ENCODE measurements around the gene OASL.

The OASL gene

DNA sequence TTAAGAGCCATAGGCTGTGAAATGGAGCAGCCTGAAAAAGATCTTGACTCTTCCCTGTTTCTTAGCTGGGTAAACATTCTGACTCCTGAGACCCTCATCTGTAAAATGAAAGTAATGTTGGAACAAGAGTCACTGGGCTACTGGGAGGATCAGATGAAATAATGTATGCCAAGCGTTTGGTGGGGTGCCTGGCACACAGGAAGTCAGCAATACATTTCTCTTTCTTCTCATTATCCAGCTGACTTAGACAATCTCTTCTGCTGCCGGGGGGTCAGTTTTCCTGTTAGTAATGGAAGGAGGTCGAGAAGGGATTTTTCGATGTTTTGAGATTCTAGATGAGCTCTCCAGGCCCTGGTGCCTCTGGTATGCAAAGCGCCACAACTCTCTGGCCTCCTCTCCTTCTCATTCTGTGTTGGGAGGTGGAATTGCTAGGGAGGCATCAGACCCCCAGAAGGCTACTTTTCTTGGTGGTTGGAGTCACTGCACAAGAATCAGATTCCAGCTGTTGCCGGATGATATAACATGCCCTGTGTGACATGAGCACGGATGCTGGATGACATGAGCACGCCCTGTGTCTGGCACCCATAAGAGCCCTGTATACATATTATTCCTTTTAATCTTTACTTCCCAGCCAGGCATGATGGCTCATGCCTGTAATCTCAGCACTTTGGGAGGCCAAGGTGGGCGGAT is 4.3 kb downstream of the OASL start:
- DNase-seq (no peak), ATAC-seq (no peak)
- no peaks in the 10 kb centered on the region for H3K9me3 Mint-ChIP-seq
- H3K4me3 Mint-ChIP-seq: peak overlapping the region; percentile 42
- H3K27me3 Mint-ChIP-seq: no peaks in the 10 kb centered on the region
- peaks cover 74% of the 10 kb centered on the region for H3K4me1 Mint-ChIP-seq
- H3K27ac Mint-ChIP-seq: peak overlapping the region; percentile 74
- H3K36me3 Mint-ChIP-seq (ENCODE audit: low read depth): peaks cover 9% of the 10 kb centered on the region

DNA sequence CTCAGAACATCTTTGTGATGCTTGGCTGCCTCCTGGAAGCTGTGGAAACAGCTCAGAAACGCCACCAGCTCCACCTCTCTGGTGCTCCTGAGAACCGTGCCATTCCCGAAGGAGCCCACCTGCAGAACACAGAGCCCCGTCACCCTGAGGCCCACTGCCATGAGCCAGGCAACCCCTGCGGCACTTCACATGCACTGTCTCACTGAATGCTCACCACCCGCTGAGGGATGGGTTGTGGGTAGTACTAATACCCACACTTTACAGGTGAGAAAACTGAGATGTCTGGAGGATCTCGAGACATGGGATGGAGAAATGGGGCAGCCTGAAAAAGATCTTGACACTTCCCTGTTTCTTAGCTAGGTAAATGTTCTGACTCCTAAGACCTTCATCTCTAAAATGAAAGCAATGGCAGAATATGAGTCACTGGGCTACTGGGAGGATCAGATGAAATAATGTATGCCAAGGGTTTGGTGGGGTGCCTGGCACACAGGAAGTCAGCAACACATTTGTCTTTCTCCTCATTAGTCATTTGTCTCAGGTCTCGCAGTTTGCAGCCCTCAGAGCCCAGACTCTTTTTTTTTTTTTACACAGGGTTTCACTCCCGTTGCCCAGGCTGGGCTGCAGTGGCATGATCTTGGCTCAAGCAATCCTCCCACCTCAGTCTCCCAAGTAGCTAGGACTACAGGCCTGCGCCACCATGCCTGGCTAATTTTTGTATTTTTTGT is 5.3 kb downstream of the OASL start:
- Mint-ChIP-seq H3K4me1 (peaks cover 64% of the 10 kb centered on the region), H3K36me3 (ENCODE audit: low read depth) (peaks cover 9% of the 10 kb centered on the region), H3K27ac (peak overlapping the region; percentile 74), H3K4me3 (peak overlapping the region; percentile 42), H3K27me3 (no peaks in the 10 kb centered on the region), H3K9me3 (no peaks in the 10 kb centered on the region)
- ATAC-seq: peak; percentile 79
- peak; percentile 41 for DNase-seq

- H3K36me3 Mint-ChIP-seq (ENCODE audit: low read depth): peaks cover 16% of the 10 kb centered on the region
- H3K4me1 Mint-ChIP-seq: peaks cover 34% of the 10 kb centered on the region
- DNase-seq (no peak), ATAC-seq (no peak)
- no peaks in the 10 kb centered on the region for H3K9me3 Mint-ChIP-seq
- H3K4me3 Mint-ChIP-seq: no peak overlapping the region
- H3K27me3 Mint-ChIP-seq: no peaks in the 10 kb centered on the region
- no peak overlapping the region for H3K27ac Mint-ChIP-seq
Measured at GRCh38 chr12:121030576-121031212, 8.4 kb downstream of the OASL start.

DNA sequence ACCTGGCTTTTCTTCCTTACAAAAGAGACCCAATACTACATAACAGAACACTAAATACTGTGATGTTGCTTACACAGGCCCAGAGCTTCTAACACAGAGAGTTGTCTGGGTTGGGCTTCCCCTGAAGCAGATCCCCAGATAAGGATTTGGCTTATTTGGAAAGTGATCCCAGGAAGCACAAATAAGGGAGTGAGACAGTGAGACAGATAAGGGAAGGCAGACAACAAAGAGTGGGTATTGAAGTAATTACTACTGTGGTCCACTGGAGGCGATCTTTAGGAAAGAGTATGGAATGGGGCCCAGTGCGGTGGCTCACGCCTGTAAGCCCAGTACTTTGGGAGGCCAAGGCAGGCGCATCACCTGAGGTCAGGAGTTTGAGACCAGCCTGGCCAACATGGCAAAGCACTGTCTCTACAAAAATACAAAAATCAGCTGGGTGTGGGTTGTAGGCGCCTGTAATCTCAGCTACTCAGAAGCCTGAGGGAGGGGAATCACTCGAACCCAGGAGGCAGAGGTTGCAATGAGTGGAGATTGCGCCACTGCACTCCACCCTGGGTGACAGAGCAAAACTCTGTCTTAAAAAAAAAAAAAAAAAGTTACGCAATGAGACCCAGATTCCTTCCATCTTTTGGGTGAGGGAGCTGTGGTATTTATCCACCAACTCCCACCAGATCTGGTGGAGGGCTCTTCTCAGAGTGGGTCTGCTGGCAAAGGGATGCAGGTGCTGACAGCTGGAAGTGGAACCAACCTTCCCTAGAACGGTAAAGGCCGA is 12.6 kb downstream of the OASL start:
- H3K27me3 Mint-ChIP-seq: no peaks in the 10 kb centered on the region
- H3K9me3 Mint-ChIP-seq: no peaks in the 10 kb centered on the region
- no peak overlapping the region for H3K4me3 Mint-ChIP-seq
- H3K27ac Mint-ChIP-seq: no peak overlapping the region
- H3K36me3 Mint-ChIP-seq (ENCODE audit: low read depth): peaks cover 16% of the 10 kb centered on the region
- H3K4me1 Mint-ChIP-seq: no peaks in the 10 kb centered on the region
- no peak for DNase-seq
- ATAC-seq: no peak

DNA sequence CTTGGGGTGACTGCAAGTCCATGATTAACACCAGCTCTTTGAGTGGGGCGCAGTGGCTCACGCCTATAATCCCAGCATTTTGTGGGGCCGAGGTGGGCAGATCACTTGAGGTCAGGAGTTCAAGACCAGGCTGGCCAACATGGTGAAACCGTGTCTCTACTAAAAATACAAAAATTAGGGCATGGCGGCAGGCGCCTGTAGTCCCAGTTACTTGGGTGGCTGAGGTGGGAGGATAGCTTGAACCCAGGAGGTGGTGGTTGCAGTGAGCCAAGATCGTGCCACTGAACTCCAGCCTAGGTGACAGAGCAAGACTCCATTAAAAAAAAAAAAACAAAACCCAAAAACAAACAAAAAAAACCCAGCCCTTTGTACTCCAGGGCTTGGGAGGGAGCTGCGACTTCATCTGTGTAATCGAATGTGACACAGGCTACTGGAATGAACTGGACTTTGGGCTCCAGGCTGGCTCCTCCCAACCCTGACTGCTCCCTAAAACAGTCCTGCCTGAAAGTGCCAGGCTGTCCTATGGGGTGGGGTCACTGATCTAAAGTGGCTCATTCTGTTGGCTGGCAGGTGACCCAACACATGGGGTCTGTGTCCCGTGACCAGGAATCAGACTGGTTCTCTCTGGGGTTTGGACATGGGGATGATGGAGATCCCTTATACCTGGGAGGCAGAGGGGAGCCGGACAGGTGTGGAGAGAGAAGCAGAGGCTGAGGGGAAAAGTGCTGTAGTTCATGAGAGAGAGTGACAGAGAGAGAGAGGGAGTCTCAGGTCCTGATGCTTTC is 13.4 kb downstream of the OASL start:
- Mint-ChIP-seq H3K27me3 (no peaks in the 10 kb centered on the region), H3K9me3 (no peaks in the 10 kb centered on the region), H3K4me3 (no peak overlapping the region), H3K36me3 (ENCODE audit: low read depth) (peaks cover 14% of the 10 kb centered on the region), H3K4me1 (no peaks in the 10 kb centered on the region), H3K27ac (no peak overlapping the region)
- ATAC-seq (no peak), DNase-seq (no peak)

DNA sequence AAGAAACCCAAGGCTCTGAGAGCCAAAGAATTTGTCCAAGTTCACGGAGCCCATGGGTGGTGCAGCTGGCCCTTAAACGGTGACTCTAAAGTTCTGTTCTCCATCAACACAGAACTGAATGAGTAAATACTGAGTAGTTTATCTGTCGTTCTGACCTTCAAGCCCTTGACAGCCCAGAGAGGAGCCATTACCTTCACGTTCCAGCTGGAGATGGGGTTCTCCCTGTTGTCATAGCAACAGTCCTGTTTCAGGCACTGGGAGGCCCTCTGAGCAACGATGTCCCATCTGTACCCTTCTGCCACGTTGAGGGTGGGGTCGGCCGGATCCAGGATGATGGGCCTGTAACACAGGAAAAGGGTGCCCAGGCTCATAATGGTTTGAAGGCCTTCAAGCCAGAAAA is 15.2 kb downstream of the OASL start:
- Mint-ChIP-seq H3K4me3 (no peak overlapping the region), H3K27me3 (no peaks in the 10 kb centered on the region), H3K36me3 (ENCODE audit: low read depth) (peaks cover 11% of the 10 kb centered on the region), H3K27ac (no peak overlapping the region), H3K4me1 (no peaks in the 10 kb centered on the region), H3K9me3 (no peaks in the 10 kb centered on the region)
- DNase-seq: no peak
- no peak for ATAC-seq

DNA sequence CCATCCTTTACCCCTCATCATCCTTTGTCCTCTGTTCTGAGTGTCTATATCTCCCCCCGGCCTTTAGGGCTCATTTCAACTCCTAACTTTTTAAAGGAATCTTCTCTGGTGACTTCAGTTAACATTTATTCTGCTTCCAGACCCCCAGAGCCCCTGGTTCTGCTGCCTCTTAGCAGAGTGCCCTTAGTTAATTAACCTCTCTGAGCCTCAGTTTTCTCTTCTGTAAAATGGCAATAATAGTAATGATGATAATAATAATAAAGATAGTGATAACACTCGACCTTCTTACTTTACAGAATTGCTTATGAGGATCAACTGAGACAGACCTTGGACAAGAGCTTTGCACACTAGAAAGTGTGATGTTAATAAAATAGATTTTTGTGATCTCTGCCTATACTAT is 16.3 kb downstream of the OASL start:
- H3K36me3 Mint-ChIP-seq (ENCODE audit: low read depth): peaks cover 11% of the 10 kb centered on the region
- H3K9me3 Mint-ChIP-seq: no peaks in the 10 kb centered on the region
- no peak for ATAC-seq
- H3K4me1 Mint-ChIP-seq: no peaks in the 10 kb centered on the region
- no peaks in the 10 kb centered on the region for H3K27me3 Mint-ChIP-seq
- no peak for DNase-seq
- H3K27ac Mint-ChIP-seq: no peak overlapping the region
- H3K4me3 Mint-ChIP-seq: no peak overlapping the region

GRCh38 chr12:121021754-121022153 is 17.3 kb downstream of the OASL start:
- DNase-seq (no peak), ATAC-seq (no peak)
- H3K36me3 Mint-ChIP-seq (ENCODE audit: low read depth): peaks cover 11% of the 10 kb centered on the region
- H3K27ac Mint-ChIP-seq: no peak overlapping the region
- no peak overlapping the region for H3K4me3 Mint-ChIP-seq
- no peaks in the 10 kb centered on the region for H3K4me1 Mint-ChIP-seq
- no peaks in the 10 kb centered on the region for H3K9me3 Mint-ChIP-seq
- H3K27me3 Mint-ChIP-seq: no peaks in the 10 kb centered on the region

GRCh38 chr12:121018860-121019617 is 20.0 kb downstream of the OASL start:
- no peaks in the 10 kb centered on the region for H3K9me3 Mint-ChIP-seq
- no peak overlapping the region for H3K27ac Mint-ChIP-seq
- no peak overlapping the region for H3K4me3 Mint-ChIP-seq
- DNase-seq: no peak
- no peaks in the 10 kb centered on the region for H3K27me3 Mint-ChIP-seq
- peaks cover 4% of the 10 kb centered on the region for H3K36me3 Mint-ChIP-seq (ENCODE audit: low read depth)
- peaks cover 18% of the 10 kb centered on the region for H3K4me1 Mint-ChIP-seq
- ATAC-seq: no peak

- no peaks in the 10 kb centered on the region for H3K9me3 Mint-ChIP-seq
- H3K36me3 Mint-ChIP-seq (ENCODE audit: low read depth): peaks cover 5% of the 10 kb centered on the region
- DNase-seq (no peak), ATAC-seq (no peak)
- no peak overlapping the region for H3K4me3 Mint-ChIP-seq
- no peaks in the 10 kb centered on the region for H3K27me3 Mint-ChIP-seq
- H3K4me1 Mint-ChIP-seq: peaks cover 21% of the 10 kb centered on the region
- no peak overlapping the region for H3K27ac Mint-ChIP-seq
Measured at GRCh38 chr12:121017966-121018491, 21.0 kb downstream of the OASL start.

- peak within 1 kb of the TSS; percentile 97 for H3K27ac Mint-ChIP-seq
- ATAC-seq (peak; percentile 97), DNase-seq (peak; percentile 92)
- H3K4me1 Mint-ChIP-seq: peaks cover 24% of the 10 kb centered on the region
- peak within 1 kb of the TSS; percentile 99 for H3K4me3 Mint-ChIP-seq
- H3K9me3 Mint-ChIP-seq: no peaks in the 10 kb centered on the region
- no peaks in the 10 kb centered on the region for H3K27me3 Mint-ChIP-seq
- H3K36me3 Mint-ChIP-seq (ENCODE audit: low read depth): peaks cover 15% of the 10 kb centered on the region
Measured at GRCh38 chr12:121015825-121016766, 22.9 kb downstream of the OASL start, which contains the start of gene C12orf43. Gene C12orf43 (minus strand): TSS chr12:121016487. CDS start chr12:121016474, 13 bp downstream.

- H3K27ac Mint-ChIP-seq: no peak overlapping the region
- DNase-seq (no peak), ATAC-seq (no peak)
- no peaks in the 10 kb centered on the region for H3K9me3 Mint-ChIP-seq
- H3K27me3 Mint-ChIP-seq: no peaks in the 10 kb centered on the region
- no peak overlapping the region for H3K4me3 Mint-ChIP-seq
- peaks cover 22% of the 10 kb centered on the region for H3K36me3 Mint-ChIP-seq (ENCODE audit: low read depth)
- H3K4me1 Mint-ChIP-seq: peaks cover 24% of the 10 kb centered on the region
Measured at GRCh38 chr12:121013715-121014114, 25.3 kb downstream of the OASL start.

Measured in activated naive CD8-positive, alpha-beta T cell treated with anti-CD3 and anti-CD28 coated beads, Interleukin-2, amount 50 U/mL, for 24 hours (primary cell).